ENCODE data around the gene UNC119. TPM values are rescaled to one million over a fixed set of nuclear protein-coding genes. Genes with fewer than 3 reads are reported as not detected.

Gene UNC119
- total RNA-seq, 5 donors from 2014 or later (not counting 1 experiment from before 2014, with no cell fraction given): 37.7 to 51.7 (median 44.5) TPM

DNA sequence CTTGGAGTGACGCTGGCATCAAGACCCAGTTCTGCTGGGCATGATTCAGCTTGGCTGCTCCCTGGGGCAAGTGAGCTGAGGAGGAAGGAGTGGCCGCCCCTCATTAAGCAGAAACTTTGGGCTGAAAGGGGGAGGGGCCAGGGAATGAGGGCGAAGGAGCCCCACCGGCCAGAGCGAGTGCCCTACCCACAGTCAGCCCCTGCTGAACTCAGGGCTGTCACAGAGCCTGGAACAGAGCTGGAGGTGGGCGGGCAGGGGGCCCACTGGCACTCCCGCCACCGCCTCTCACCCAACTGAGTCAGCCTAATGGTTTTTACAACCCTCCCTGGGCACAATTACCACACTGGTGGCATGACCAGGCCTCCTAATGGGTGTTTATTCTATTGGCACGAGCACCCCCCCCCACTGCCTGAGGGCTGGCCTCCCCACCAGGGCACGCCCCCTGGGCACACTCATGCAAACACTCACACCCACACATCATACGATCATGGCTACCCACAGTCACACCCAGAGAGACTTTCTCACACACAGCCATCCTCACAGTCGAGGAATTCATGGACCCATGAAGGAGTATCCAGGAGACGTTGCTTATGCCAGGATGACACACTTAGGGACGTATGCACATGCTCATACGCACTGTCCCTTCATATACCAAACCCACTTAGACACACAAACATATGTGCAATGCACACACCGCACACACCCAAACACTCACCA lies 19.2 kb downstream of the UNC119 start:
- Histone ChIP-seq H3K27me3 (replicated peaks in 1 of 2; ENCODE audit: control insufficient read depth in 2 of 2, extremely low read depth in 1 of 2, insufficient read depth in 2 of 2, low read length in 1 of 2) (peaks cover 0 to 19% of the 10 kb centered on the region in 2 experiments), H3K4me3 (ENCODE audit: control insufficient read depth in 1 of 2, extremely low read depth in 1 of 2, low read length in 1 of 2) (no peak overlapping the region), H3K36me3 (ENCODE audit: control insufficient read depth in 2 of 2, extremely low read depth in 1 of 2, insufficient read depth in 1 of 2, low read length in 1 of 2) (no peaks in the 10 kb centered on the region), H3K9me3 (no peaks in the 10 kb centered on the region), H3K27ac (ENCODE audit: low read length) (no peak overlapping the region), H3K4me1 (ENCODE audit: control insufficient read depth in 1 of 2, extremely low read depth in 1 of 2, insufficient read depth in 2 of 2, low read length in 2 of 2) (no peaks in the 10 kb centered on the region)
- CTCF ChIA-PET: no interaction called here
- ATAC-seq (replicated peaks in 1 of 4): no peak
- Mint-ChIP-seq H3K9me3 (no peaks in the 10 kb centered on the region), H3K27me3 (peaks cover 0 to 6% of the 10 kb centered on the region in 2 donors), H3K4me3 (no peak overlapping the region), H3K36me3 (no peaks in the 10 kb centered on the region), H3K4me1 (no peaks in the 10 kb centered on the region), H3K27ac (no peak overlapping the region)
- no peak for DNase-seq
- POLR2A ChIA-PET: no interaction called here
- 79% methylated on average over 14 of the region's 16 CpGs for WGBS (ENCODE audit: insufficient coverage)

DNA sequence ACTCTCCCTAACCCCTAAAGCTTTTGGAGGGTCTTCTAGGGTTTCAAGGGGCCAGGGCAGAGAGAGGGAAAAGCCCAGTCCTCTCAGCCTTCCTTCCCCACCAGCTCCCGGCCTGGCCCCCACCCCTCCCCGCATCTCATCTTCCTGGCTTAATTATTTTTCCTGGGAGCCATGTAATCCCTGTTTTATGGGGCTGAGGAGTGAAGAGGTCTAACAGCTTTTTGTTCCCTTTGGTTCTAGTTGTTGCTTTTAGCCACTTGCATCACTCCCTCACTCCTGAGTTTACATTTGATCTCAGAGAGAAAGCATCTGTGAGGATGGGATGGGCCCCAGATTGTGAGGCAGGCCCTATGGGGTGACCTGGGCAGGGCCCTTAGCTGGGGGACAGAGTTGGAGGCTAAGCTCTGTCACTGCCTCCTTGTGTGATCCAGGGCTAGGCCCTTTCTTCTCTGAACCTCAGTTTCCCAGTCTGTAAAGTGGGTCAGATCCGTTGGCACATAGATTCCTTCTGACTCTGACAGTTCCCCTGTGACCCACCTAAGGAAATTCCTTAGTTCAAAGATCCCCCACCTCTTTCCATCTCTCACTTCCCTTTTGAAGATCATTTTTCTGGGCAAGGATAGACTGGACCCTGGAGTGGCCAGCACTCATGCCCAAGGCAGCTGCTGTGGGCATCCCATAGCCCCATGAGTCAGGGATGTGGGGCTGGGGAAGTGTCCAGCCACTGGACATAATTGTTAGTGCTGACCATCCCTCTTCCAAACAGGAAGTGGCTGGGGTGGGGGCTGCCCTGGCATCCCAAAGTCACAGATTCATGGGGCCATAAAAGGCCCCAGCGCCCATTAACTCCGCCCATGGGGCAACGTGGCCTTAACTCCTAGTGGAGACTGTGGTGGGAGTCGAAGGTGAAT lies 20.1 kb downstream of the UNC119 start:
- Histone ChIP-seq H3K27ac (ENCODE audit: low read length) (no peak overlapping the region), H3K36me3 (ENCODE audit: control insufficient read depth in 2 of 2, extremely low read depth in 1 of 2, insufficient read depth in 1 of 2, low read length in 1 of 2) (no peaks in the 10 kb centered on the region), H3K4me1 (ENCODE audit: control insufficient read depth in 1 of 2, extremely low read depth in 1 of 2, insufficient read depth in 2 of 2, low read length in 2 of 2) (no peaks in the 10 kb centered on the region), H3K9me3 (no peaks in the 10 kb centered on the region), H3K4me3 (ENCODE audit: control insufficient read depth in 1 of 2, extremely low read depth in 1 of 2, low read length in 1 of 2) (no peak overlapping the region), H3K27me3 (replicated peaks in 1 of 2; ENCODE audit: control insufficient read depth in 2 of 2, extremely low read depth in 1 of 2, insufficient read depth in 2 of 2, low read length in 1 of 2) (peaks cover 0 to 17% of the 10 kb centered on the region in 2 experiments)
- no peaks in the 10 kb centered on the region for H3K9me3 Mint-ChIP-seq
- H3K27me3 Mint-ChIP-seq: peaks cover 0 to 6% of the 10 kb centered on the region in 2 donors
- H3K4me1 Mint-ChIP-seq: no peaks in the 10 kb centered on the region
- ChIA-PET POLR2A (no interaction called here), CTCF (no interaction called here)
- DNase-seq: no peak
- no peak overlapping the region for H3K4me3 Mint-ChIP-seq
- H3K27ac Mint-ChIP-seq: no peak overlapping the region
- H3K36me3 Mint-ChIP-seq: no peaks in the 10 kb centered on the region
- no peak for ATAC-seq (replicated peaks in 1 of 4)
- 97% methylated on average over 4 of the region's 7 CpGs for WGBS (ENCODE audit: insufficient coverage)

DNA sequence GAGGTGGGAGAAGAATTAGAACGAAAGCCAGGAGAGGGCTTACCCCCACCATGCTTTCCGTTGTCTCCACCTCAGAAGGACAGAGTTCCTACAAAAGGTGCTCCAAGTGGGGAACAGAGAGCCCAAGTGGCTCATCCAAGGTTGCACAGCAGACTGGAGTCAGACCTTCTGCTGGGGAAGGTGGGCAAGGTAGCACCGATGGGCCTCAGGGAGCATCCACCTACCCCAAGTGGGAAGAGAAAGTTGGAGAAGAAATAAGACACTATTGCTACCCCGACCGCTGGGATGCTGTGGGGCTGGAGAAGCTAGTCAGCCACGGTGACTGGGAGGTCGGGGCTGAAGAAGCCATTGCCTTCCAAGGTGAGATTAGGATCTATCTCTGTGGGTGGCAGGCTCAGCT lies 21.5 kb downstream of the UNC119 start:
- no peak overlapping the region for H3K27ac Mint-ChIP-seq
- no CpG with 5 or more reads among the region's 7 CpGs for WGBS (ENCODE audit: insufficient coverage)
- CTCF ChIA-PET: no interaction called here
- no peak overlapping the region for H3K27ac ChIP-seq (ENCODE audit: low read length)
- H3K9me3 Mint-ChIP-seq: no peaks in the 10 kb centered on the region
- H3K4me1 ChIP-seq (ENCODE audit: control insufficient read depth in 1 of 2, extremely low read depth in 1 of 2, insufficient read depth in 2 of 2, low read length in 2 of 2): no peaks in the 10 kb centered on the region
- peaks cover 0 to 16% of the 10 kb centered on the region in 2 experiments for H3K27me3 ChIP-seq (replicated peaks in 1 of 2; ENCODE audit: control insufficient read depth in 2 of 2, extremely low read depth in 1 of 2, insufficient read depth in 2 of 2, low read length in 1 of 2)
- H3K9me3 ChIP-seq: no peaks in the 10 kb centered on the region
- POLR2A ChIA-PET: no interaction called here
- H3K36me3 ChIP-seq (ENCODE audit: control insufficient read depth in 2 of 2, extremely low read depth in 1 of 2, insufficient read depth in 1 of 2, low read length in 1 of 2): no peaks in the 10 kb centered on the region
- H3K4me3 Mint-ChIP-seq: no peak overlapping the region
- H3K4me3 ChIP-seq (ENCODE audit: control insufficient read depth in 1 of 2, extremely low read depth in 1 of 2, low read length in 1 of 2): no peak overlapping the region
- DNase-seq (no peak), ATAC-seq (replicated peaks in 1 of 4) (no peak)
- no peaks in the 10 kb centered on the region for H3K4me1 Mint-ChIP-seq
- peaks cover 0 to 6% of the 10 kb centered on the region in 2 donors for H3K27me3 Mint-ChIP-seq
- no peaks in the 10 kb centered on the region for H3K36me3 Mint-ChIP-seq

- H3K4me1 Mint-ChIP-seq: no peaks in the 10 kb centered on the region
- H3K9me3 Mint-ChIP-seq: no peaks in the 10 kb centered on the region
- H3K36me3 Mint-ChIP-seq: no peaks in the 10 kb centered on the region
- DNase-seq (no peak), ATAC-seq (replicated peaks in 1 of 4) (no peak)
- Histone ChIP-seq H3K9me3 (no peaks in the 10 kb centered on the region), H3K4me3 (ENCODE audit: control insufficient read depth in 1 of 2, extremely low read depth in 1 of 2, low read length in 1 of 2) (no peak overlapping the region), H3K27ac (ENCODE audit: low read length) (no peak overlapping the region), H3K27me3 (replicated peaks in 1 of 2; ENCODE audit: control insufficient read depth in 2 of 2, extremely low read depth in 1 of 2, insufficient read depth in 2 of 2, low read length in 1 of 2) (peaks cover 0 to 16% of the 10 kb centered on the region in 2 experiments), H3K4me1 (ENCODE audit: control insufficient read depth in 1 of 2, extremely low read depth in 1 of 2, insufficient read depth in 2 of 2, low read length in 2 of 2) (no peaks in the 10 kb centered on the region), H3K36me3 (ENCODE audit: control insufficient read depth in 2 of 2, extremely low read depth in 1 of 2, insufficient read depth in 1 of 2, low read length in 1 of 2) (no peaks in the 10 kb centered on the region)
- H3K27ac Mint-ChIP-seq: no peak overlapping the region
- peaks cover 0 to 6% of the 10 kb centered on the region in 2 donors for H3K27me3 Mint-ChIP-seq
- WGBS (ENCODE audit: insufficient coverage): no CpG with 5 or more reads among the region's 4 CpGs
- ChIA-PET CTCF (no interaction called here), POLR2A (no interaction called here)
- no peak overlapping the region for H3K4me3 Mint-ChIP-seq
Measured at GRCh38 chr17:28530250-28530649, 22.2 kb downstream of the UNC119 start.

DNA sequence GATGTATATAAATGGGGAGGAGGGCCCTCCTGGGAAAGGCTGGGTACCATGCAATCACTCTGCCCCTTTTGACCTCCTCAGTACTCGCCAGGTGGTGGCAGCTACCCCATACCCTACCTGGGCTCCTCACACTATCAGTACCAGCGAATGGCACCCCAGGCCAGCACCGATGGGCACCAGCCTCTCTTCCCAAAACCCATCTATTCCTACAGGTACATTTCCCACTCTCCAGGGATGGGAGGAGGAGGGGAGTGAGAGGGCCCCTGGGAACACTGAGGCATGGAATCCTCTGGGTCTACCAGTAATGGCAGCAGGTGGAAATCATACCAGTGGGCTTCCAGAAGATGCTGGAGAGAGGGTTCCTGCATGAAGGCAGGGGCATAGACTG lies 23.4 kb downstream of the UNC119 start:
- Mint-ChIP-seq H3K9me3 (no peaks in the 10 kb centered on the region), H3K27me3 (peaks cover 0 to 6% of the 10 kb centered on the region in 2 donors), H3K4me3 (no peak overlapping the region), H3K27ac (no peak overlapping the region), H3K4me1 (no peaks in the 10 kb centered on the region), H3K36me3 (no peaks in the 10 kb centered on the region)
- no peaks in the 10 kb centered on the region for H3K4me1 ChIP-seq (ENCODE audit: control insufficient read depth in 1 of 2, extremely low read depth in 1 of 2, insufficient read depth in 2 of 2, low read length in 2 of 2)
- POLR2A ChIA-PET: no interaction called here
- no peak for ATAC-seq (replicated peaks in 1 of 4)
- no peak overlapping the region for H3K4me3 ChIP-seq (ENCODE audit: control insufficient read depth in 1 of 2, extremely low read depth in 1 of 2, low read length in 1 of 2)
- peaks cover 0 to 16% of the 10 kb centered on the region in 2 experiments for H3K27me3 ChIP-seq (replicated peaks in 1 of 2; ENCODE audit: control insufficient read depth in 2 of 2, extremely low read depth in 1 of 2, insufficient read depth in 2 of 2, low read length in 1 of 2)
- no peak overlapping the region for H3K27ac ChIP-seq (ENCODE audit: low read length)
- no peak for DNase-seq
- WGBS (ENCODE audit: insufficient coverage): no CpG with 5 or more reads among the region's 3 CpGs
- H3K9me3 ChIP-seq: no peaks in the 10 kb centered on the region
- H3K36me3 ChIP-seq (ENCODE audit: control insufficient read depth in 2 of 2, extremely low read depth in 1 of 2, insufficient read depth in 1 of 2, low read length in 1 of 2): no peaks in the 10 kb centered on the region
- CTCF ChIA-PET: no interaction called here

DNA sequence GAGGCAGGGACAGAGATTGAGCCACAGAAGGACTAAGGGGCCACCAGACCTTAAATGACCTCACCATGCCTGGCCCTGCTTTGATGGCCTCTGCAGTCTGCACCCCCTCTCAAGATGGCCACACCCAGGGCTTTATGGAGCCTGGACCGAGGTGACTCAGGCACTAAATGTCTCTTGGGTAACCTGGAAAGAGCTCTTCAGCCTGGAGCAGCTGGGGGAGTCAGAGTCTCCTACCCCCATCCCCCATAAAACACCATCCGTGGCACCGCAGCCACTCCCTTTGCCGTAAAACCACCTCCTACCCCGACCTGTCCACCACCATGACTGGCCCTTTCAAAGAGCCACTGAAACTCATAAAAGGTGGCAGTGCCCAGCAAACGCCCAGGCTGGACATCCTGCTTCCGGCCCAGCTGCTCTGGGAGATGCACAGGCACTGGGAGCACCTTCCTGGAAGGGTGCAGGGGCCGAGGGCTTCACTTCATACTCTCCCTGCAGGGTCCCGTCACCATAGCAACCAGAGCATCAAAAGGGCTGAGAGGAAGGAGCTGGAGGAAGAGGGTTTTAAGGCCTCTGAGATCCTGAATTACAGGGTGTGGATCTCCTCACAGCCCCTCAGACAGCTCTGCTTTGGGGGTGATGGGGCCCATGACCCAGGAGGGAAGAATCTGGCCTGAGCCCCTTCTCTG lies 24.0 kb downstream of the UNC119 start:
- no peak overlapping the region for H3K27ac Mint-ChIP-seq
- H3K27me3 Mint-ChIP-seq: peaks cover 0 to 3% of the 10 kb centered on the region in 2 donors
- H3K4me1 Mint-ChIP-seq: no peaks in the 10 kb centered on the region
- CTCF ChIA-PET: no interaction called here
- Histone ChIP-seq H3K27ac (ENCODE audit: low read length) (no peak overlapping the region), H3K9me3 (no peaks in the 10 kb centered on the region), H3K36me3 (ENCODE audit: control insufficient read depth in 2 of 2, extremely low read depth in 1 of 2, insufficient read depth in 1 of 2, low read length in 1 of 2) (no peaks in the 10 kb centered on the region), H3K4me3 (ENCODE audit: control insufficient read depth in 1 of 2, extremely low read depth in 1 of 2, low read length in 1 of 2) (no peak overlapping the region), H3K4me1 (ENCODE audit: control insufficient read depth in 1 of 2, extremely low read depth in 1 of 2, insufficient read depth in 2 of 2, low read length in 2 of 2) (no peaks in the 10 kb centered on the region), H3K27me3 (replicated peaks in 1 of 2; ENCODE audit: control insufficient read depth in 2 of 2, extremely low read depth in 1 of 2, insufficient read depth in 2 of 2, low read length in 1 of 2) (peaks cover 0 to 16% of the 10 kb centered on the region in 2 experiments)
- no peaks in the 10 kb centered on the region for H3K9me3 Mint-ChIP-seq
- DNase-seq: no peak
- whole genome bisulfite sequencing (ENCODE audit: insufficient coverage): 64% methylated on average over 7 of the region's 9 CpGs
- no peaks in the 10 kb centered on the region for H3K36me3 Mint-ChIP-seq
- POLR2A ChIA-PET: no interaction called here
- no peak overlapping the region for H3K4me3 Mint-ChIP-seq
- no peak for ATAC-seq (replicated peaks in 1 of 4)

Measured in T-cell (primary cell).